Ishikawa (cell line): Measurements from ENCODE around the gene ZNF474.

Source experiments
- CREB1 ChIP-seq: IDR thresholded peaks from 2 replicates; pipeline ENCODE4 v1.6.1; 2012; ENCODE audit warnings: low read depth
- EP300 ChIP-seq: IDR thresholded peaks from 2 replicates; pipeline ENCODE4 v1.6.1; 2012; ENCODE audit warnings: borderline replicate concordance
- NFIC ChIP-seq: IDR thresholded peaks from 2 replicates; pipeline ENCODE4 v1.6.1; 2012
- RAD21 ChIP-seq: IDR thresholded peaks from 2 replicates; pipeline ENCODE4 v1.6.1; 2012; ENCODE audit warnings: low read depth
- TAF1 ChIP-seq: IDR thresholded peaks from 2 replicates; pipeline ENCODE4 v1.6.1; 2012; ENCODE audit warnings: low read depth, mild to moderate bottlenecking
- TCF12 ChIP-seq: IDR thresholded peaks from 2 replicates; pipeline ENCODE4 v1.6.1; 2012; ENCODE audit warnings: low read depth
- TF ChIP-seq, protein P1 (sequence below): IDR thresholded peaks from 2 replicates; pipeline ENCODE4 v1.6.1; 2012; ENCODE audit warnings: low read depth, mild to moderate bottlenecking
- TF ChIP-seq, protein P2 (sequence below): IDR thresholded peaks from 2 replicates; pipeline ENCODE4 v1.6.1; 2012

- no peak for TF ChIP-seq EP300
- TF ChIP-seq TCF12 = no peak
- TF ChIP-seq RAD21 = no peak
- no peak for TF ChIP-seq CREB1
- no peak for TF ChIP-seq TAF1
- TF ChIP-seq, protein P1, sequence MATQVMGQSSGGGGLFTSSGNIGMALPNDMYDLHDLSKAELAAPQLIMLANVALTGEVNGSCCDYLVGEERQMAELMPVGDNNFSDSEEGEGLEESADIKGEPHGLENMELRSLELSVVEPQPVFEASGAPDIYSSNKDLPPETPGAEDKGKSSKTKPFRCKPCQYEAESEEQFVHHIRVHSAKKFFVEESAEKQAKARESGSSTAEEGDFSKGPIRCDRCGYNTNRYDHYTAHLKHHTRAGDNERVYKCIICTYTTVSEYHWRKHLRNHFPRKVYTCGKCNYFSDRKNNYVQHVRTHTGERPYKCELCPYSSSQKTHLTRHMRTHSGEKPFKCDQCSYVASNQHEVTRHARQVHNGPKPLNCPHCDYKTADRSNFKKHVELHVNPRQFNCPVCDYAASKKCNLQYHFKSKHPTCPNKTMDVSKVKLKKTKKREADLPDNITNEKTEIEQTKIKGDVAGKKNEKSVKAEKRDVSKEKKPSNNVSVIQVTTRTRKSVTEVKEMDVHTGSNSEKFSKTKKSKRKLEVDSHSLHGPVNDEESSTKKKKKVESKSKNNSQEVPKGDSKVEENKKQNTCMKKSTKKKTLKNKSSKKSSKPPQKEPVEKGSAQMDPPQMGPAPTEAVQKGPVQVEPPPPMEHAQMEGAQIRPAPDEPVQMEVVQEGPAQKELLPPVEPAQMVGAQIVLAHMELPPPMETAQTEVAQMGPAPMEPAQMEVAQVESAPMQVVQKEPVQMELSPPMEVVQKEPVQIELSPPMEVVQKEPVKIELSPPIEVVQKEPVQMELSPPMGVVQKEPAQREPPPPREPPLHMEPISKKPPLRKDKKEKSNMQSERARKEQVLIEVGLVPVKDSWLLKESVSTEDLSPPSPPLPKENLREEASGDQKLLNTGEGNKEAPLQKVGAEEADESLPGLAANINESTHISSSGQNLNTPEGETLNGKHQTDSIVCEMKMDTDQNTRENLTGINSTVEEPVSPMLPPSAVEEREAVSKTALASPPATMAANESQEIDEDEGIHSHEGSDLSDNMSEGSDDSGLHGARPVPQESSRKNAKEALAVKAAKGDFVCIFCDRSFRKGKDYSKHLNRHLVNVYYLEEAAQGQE = no peak
- TF ChIP-seq NFIC = no peak
- TF ChIP-seq, protein P2, sequence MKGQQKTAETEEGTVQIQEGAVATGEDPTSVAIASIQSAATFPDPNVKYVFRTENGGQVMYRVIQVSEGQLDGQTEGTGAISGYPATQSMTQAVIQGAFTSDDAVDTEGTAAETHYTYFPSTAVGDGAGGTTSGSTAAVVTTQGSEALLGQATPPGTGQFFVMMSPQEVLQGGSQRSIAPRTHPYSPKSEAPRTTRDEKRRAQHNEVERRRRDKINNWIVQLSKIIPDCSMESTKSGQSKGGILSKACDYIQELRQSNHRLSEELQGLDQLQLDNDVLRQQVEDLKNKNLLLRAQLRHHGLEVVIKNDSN = no peak
These were observed 14.8 kb upstream of the ZNF474 start for GRCh38 chr5:122114501-122114900.
